Neural crest cell (in vitro differentiated cells): Measurements from ENCODE around the gene SASH1. TPM values are rescaled to one million over a fixed set of nuclear protein-coding genes. Genes with fewer than 3 reads are reported as not detected.

Experiments used
- DNase-seq: peaks from one replicate; pipeline ENCODE4 v3.0.0; 2021; ENCODE audit warnings: low read depth, mixed read lengths, low spot score
- H3K27ac Mint-ChIP-seq: one replicate; pipeline ENCODE4 v1.8.0; 2021; ENCODE audit warnings: mild to moderate bottlenecking, mixed read lengths; ENCODE audit not compliant: unreplicated experiment
- H3K27me3 Mint-ChIP-seq: 2 replicates; pipeline ENCODE4 v1.8.0; 2021; ENCODE audit warnings: low read depth, mild to moderate bottlenecking, mixed read lengths
- H3K36me3 Mint-ChIP-seq: 2 replicates; pipeline ENCODE4 v1.8.0; 2021; ENCODE audit warnings: low read depth, mild to moderate bottlenecking, mixed read lengths
- H3K4me1 Mint-ChIP-seq: 2 replicates; pipeline ENCODE4 v1.8.0; 2021; ENCODE audit warnings: mixed read lengths
- H3K4me3 Mint-ChIP-seq: one replicate; pipeline ENCODE4 v1.8.0; 2021; ENCODE audit warnings: mild to moderate bottlenecking, mixed read lengths
- H3K9me3 Mint-ChIP-seq: 2 replicates; pipeline ENCODE4 v1.8.0; 2021; ENCODE audit warnings: mixed read lengths
- total RNA-seq: library from RNA; stranded (reverse); gene quantifications from 2 replicates; pipeline ENCODE4 v1.2.1, GENCODE V29; 2021
- TF ChIP-seq, protein P1 (sequence below): fragments of 200-600 bp; sonication (generic); conservative IDR thresholded peaks from 2 replicates; pipeline ENCODE4 v1.5.0; 2021; ENCODE audit warnings: antibody characterized with exemption, mild to moderate bottlenecking

Gene SASH1
- total RNA-seq, 1 donor from 2014 or later: 90.0 TPM

DNA sequence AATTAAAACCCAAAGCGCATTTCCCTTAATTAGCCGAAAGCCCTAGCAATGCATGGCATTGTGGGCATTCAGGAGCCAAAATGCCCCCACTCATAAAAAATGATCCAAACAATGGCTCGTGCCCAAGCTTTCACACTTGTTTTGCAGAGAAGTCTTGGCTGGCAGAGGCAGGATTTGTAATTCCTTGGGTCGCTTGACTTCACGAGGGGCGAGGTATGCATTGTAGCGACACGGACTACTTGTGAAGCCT, 613 bp upstream of the SASH1 start:
- Mint-ChIP-seq H3K9me3 (no peaks in the 10 kb centered on the region), H3K27ac (peak overlapping the region; percentile 100), H3K4me1 (peaks cover 49% of the 10 kb centered on the region), H3K27me3 (no peaks in the 10 kb centered on the region), H3K4me3 (peak overlapping the region; percentile 96), H3K36me3 (peaks cover 5% of the 10 kb centered on the region)
- DNase-seq: no peak
- TF ChIP-seq, protein P1, sequence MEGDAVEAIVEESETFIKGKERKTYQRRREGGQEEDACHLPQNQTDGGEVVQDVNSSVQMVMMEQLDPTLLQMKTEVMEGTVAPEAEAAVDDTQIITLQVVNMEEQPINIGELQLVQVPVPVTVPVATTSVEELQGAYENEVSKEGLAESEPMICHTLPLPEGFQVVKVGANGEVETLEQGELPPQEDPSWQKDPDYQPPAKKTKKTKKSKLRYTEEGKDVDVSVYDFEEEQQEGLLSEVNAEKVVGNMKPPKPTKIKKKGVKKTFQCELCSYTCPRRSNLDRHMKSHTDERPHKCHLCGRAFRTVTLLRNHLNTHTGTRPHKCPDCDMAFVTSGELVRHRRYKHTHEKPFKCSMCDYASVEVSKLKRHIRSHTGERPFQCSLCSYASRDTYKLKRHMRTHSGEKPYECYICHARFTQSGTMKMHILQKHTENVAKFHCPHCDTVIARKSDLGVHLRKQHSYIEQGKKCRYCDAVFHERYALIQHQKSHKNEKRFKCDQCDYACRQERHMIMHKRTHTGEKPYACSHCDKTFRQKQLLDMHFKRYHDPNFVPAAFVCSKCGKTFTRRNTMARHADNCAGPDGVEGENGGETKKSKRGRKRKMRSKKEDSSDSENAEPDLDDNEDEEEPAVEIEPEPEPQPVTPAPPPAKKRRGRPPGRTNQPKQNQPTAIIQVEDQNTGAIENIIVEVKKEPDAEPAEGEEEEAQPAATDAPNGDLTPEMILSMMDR: no peak

- peak overlapping the region; percentile 92 for H3K4me3 Mint-ChIP-seq
- H3K27me3 Mint-ChIP-seq: no peaks in the 10 kb centered on the region
- no peaks in the 10 kb centered on the region for H3K9me3 Mint-ChIP-seq
- TF ChIP-seq, protein P1: peak; percentile 46
- H3K27ac Mint-ChIP-seq: peak overlapping the region; percentile 90
- H3K36me3 Mint-ChIP-seq: peaks cover 5% of the 10 kb centered on the region
- DNase-seq: no peak
- H3K4me1 Mint-ChIP-seq: peaks cover 58% of the 10 kb centered on the region
These were observed 577 bp downstream of the SASH1 start for GRCh38 chr6:148343047-148343782.

DNA sequence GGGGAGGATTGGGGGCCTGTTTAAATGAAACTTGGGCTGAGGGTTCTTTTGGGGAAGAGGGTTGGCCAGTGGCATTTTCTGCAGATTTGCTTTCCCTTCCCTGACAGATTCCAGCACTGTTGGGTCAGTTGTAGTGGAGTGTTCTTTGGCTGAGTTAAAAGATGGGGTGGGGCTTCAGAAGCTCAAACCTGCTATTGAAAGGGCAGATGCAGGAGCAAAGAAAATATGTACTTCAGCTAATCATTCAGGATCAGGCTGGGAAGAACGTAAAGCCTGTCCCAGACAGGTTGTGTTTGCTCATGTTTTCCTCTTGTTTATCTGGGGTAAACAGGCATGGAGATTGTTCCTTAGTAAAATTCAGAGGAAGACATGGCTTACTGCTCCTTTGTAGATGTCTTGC, 2.5 kb downstream of the SASH1 start:
- Mint-ChIP-seq H3K27ac (peak overlapping the region; percentile 1), H3K9me3 (no peaks in the 10 kb centered on the region), H3K4me3 (peak overlapping the region; percentile 89), H3K4me1 (peaks cover 62% of the 10 kb centered on the region), H3K27me3 (no peaks in the 10 kb centered on the region), H3K36me3 (peaks cover 9% of the 10 kb centered on the region)
- TF ChIP-seq, protein P1: no peak
- no peak for DNase-seq

DNA sequence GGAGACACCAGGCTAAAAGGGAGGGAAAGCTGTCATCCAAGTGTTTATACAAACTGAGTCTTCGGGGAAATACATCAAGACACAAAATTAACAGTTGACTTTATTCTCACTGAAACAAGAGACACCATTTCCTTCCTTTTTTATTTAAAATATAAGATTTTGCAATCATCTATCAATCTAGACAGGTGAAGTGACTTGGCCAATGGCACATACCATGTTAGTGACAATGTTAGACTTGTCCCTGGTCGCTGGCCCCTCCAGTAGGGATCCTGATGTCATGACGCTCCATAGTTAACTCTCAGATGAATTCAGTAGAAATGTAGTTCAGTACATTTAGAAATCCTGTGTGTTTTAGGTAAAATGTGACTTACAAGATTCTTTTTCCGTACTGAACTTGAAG, 2.9 kb downstream of the SASH1 start:
- Mint-ChIP-seq H3K4me3 (peak overlapping the region; percentile 89), H3K9me3 (no peaks in the 10 kb centered on the region), H3K27me3 (no peaks in the 10 kb centered on the region), H3K4me1 (peaks cover 64% of the 10 kb centered on the region), H3K27ac (peak overlapping the region; percentile 8), H3K36me3 (peaks cover 9% of the 10 kb centered on the region)
- DNase-seq: no peak
- TF ChIP-seq, protein P1: no peak

DNA sequence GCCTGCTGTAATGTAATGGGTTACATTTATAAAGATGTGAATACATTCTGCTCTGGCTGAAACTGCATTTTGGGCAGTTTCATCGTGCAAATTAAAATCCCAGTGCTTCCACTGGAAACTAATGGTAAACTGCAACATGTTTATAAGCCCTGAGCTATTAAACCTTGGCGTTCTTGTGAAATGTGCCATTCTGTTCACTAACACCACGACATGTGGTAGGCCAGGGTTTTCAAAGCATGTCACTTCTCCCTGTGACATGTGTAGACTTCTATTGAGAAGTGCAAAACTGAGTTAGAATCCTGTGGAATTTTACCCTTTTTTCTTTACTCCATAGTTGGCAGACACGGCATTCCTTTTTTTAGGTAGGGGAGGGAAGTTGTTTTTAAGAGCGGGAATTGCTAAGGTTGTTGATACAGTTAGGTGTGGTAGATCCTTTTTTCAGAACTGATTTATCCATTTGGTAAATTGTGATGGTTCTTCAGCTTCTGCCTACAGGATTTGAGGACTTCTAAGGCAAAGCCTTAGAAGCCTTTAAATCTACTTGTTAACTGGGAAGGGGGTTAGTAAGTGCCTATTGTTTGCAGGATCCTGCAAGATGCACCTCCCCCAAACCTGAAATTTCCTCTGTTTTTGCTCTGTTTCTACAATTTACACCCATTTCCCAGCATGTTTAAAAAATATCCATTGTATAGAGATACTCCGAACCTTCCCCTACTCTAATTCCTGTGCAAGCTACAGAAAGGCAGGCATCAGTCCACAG, 4.2 kb downstream of the SASH1 start:
- no peak for DNase-seq
- no peaks in the 10 kb centered on the region for H3K9me3 Mint-ChIP-seq
- no peaks in the 10 kb centered on the region for H3K27me3 Mint-ChIP-seq
- peaks cover 9% of the 10 kb centered on the region for H3K36me3 Mint-ChIP-seq
- H3K4me3 Mint-ChIP-seq: peak overlapping the region; percentile 89
- TF ChIP-seq, protein P1: no peak
- H3K27ac Mint-ChIP-seq: peak overlapping the region; percentile 47
- peaks cover 71% of the 10 kb centered on the region for H3K4me1 Mint-ChIP-seq
